CD4-positive, alpha-beta T cell treated with Interleukin-2 at 100 ng/mL for 4 hours (primary cell): Measurements from ENCODE around the gene ZNF414.
"Not testable (repeated sequence)": the region's sequence is repeated elsewhere in the genome, so short reads cannot be mapped to it uniquely, and the experiment has no call there.

Experiments
- DNase-seq: peaks from one replicate; pipeline ENCODE4 v3.0.0-alpha.2; 2020; ENCODE audit warnings: low spot score

Gene ZNF414

GRCh38 chr19:8513687-8514504 is at the start of gene ZNF414:
ZNF414 (minus strand) TSS chr19:8514167; CDS start chr19:8514046, 121 bp downstream.
- DNase-seq: peak; percentile 97

- no peak for DNase-seq
These were observed 47.3 kb upstream of the ZNF414 start for GRCh38 chr19:8561075-8561764.

GRCh38 chr19:8558325-8558724 is 44.4 kb upstream of the ZNF414 start:
- no peak for DNase-seq

- no peak for DNase-seq
These were observed 43.8 kb upstream of the ZNF414 start for GRCh38 chr19:8557642-8558238.

GRCh38 chr19:8553729-8554128 is 39.8 kb upstream of the ZNF414 start:
- not testable (repeated sequence) for DNase-seq

GRCh38 chr19:8552810-8553209 is 38.8 kb upstream of the ZNF414 start:
- DNase-seq: no peak

- no peak for DNase-seq
These were observed 36.1 kb upstream of the ZNF414 start for GRCh38 chr19:8550070-8550469.

GRCh38 chr19:8545743-8546142 is 31.8 kb upstream of the ZNF414 start:
- DNase-seq: no peak

GRCh38 chr19:8544168-8544567 is 30.2 kb upstream of the ZNF414 start:
- no peak for DNase-seq

GRCh38 chr19:8539621-8540149 is 25.7 kb upstream of the ZNF414 start:
- DNase-seq: no peak

- DNase-seq: no peak
These were observed 23.1 kb upstream of the ZNF414 start for GRCh38 chr19:8537099-8537498.

GRCh38 chr19:8536282-8536681 is 22.3 kb upstream of the ZNF414 start:
- DNase-seq: no peak

GRCh38 chr19:8532225-8532624 is 18.3 kb upstream of the ZNF414 start:
- DNase-seq: no peak

GRCh38 chr19:8531470-8531869 is 17.5 kb upstream of the ZNF414 start:
- no peak for DNase-seq

GRCh38 chr19:8530061-8530679 is 16.2 kb upstream of the ZNF414 start:
- no peak for DNase-seq

- DNase-seq: no peak
These were observed 15.5 kb upstream of the ZNF414 start for GRCh38 chr19:8529369-8530006.

- no peak for DNase-seq
These were observed 14.5 kb upstream of the ZNF414 start for GRCh38 chr19:8528500-8528899.

GRCh38 chr19:8526345-8527091 is 12.6 kb upstream of the ZNF414 start:
- no peak for DNase-seq

GRCh38 chr19:8525401-8525684 is 11.4 kb upstream of the ZNF414 start:
- DNase-seq: no peak

GRCh38 chr19:8519388-8519787 is 5.4 kb upstream of the ZNF414 start:
- DNase-seq: no peak

GRCh38 chr19:8518536-8518935 is 4.6 kb upstream of the ZNF414 start:
- no peak for DNase-seq
